Vagina (tissue), 2 donors: Measurements from ENCODE around the gene SHISA5. TPM values are rescaled to one million over a fixed set of nuclear protein-coding genes. Genes with fewer than 3 reads are reported as not detected.
A peak's percentile ranks its signal among the peaks of the same experiment; 100 is the strongest.

Experiments
- DNase-seq, 2 donors: peaks; one replicate each; pipeline ENCODE4 v3.0.0-alpha.2; 2017; ENCODE audit errors: extremely low spot score in 2 of 2
- H3K27ac ChIP-seq: fragments of 200-600 bp; sonication (generic); one replicate; pipeline ENCODE4 v1.5.1; 2019
- H3K27me3 ChIP-seq: fragments of 200-600 bp; sonication (generic); one replicate; pipeline ENCODE4 v1.5.1; 2019
- H3K36me3 ChIP-seq, 2 donors: fragments of 200-600 bp; sonication (generic); one replicate each; pipeline ENCODE4 v1.5.1; 2017 to 2019
- H3K4me1 ChIP-seq: fragments of 200-600 bp; sonication (generic); one replicate; pipeline ENCODE4 v1.5.1; 2019
- H3K4me3 ChIP-seq, 2 donors: fragments of 200-600 bp; sonication (generic); 1 replicate in 1 of 2; 2 replicates in 1 of 2; pipeline ENCODE4 v1.5.1; 2016 to 2019
- H3K9me3 ChIP-seq: fragments of 200-600 bp; sonication (generic); one replicate; pipeline ENCODE4 v1.5.1; 2019
- CTCF ChIP-seq, 3 experiments: fragments of 450-650 bp in 2 of 3; fragments of 200-600 bp in 1 of 3; sonication (generic) in 1 of 3; IDR thresholded peaks; one replicate each; pipeline ENCODE4 v1.5.1; 2017 to 2019; ENCODE audit warnings: antibody characterized with exemption in 3 of 3, mild to moderate bottlenecking in 2 of 3, moderate library complexity in 2 of 3
- POLR2A ChIP-seq, 2 donors: fragments of 450-650 bp; IDR thresholded peaks; one replicate each; pipeline ENCODE4 v1.6.1; 2017; ENCODE audit warnings: antibody characterized with exemption in 2 of 2, mild to moderate bottlenecking in 2 of 2, moderate library complexity in 2 of 2
- POLR2AphosphoS5 ChIP-seq, 2 donors: sonication (generic); formaldehyde crosslinking; IDR thresholded peaks; one replicate each; pipeline ENCODE4 v1.9.0; 2017; ENCODE audit warnings: antibody characterized with exemption in 2 of 2, mild to moderate bottlenecking in 2 of 2, low read depth in 1 of 2; ENCODE audit not compliant: insufficient read depth in 1 of 2
- intact Hi-C: fragments of 100-400 bp; cut with DNase I; formaldehyde crosslinking; loops from one replicate; pipeline ENCODE4 v1.15.1; 2023
- total RNA-seq: library from RNA; depleted of rRNA; stranded (reverse); fragments of >200 nt; gene quantifications from one replicate; pipeline ENCODE4 v1.2.3, GENCODE V29; 2016

The SHISA5 gene
- total RNA-seq, 1 donor from 2014 or later = 133 TPM

GRCh38 chr3:48503401-48504050, 448 bp downstream of the SHISA5 start:
- peak overlapping the region; percentile 92 for H3K27ac ChIP-seq
- H3K27me3 ChIP-seq = no peaks in the 10 kb centered on the region
- DNase-seq = peak in 1 of 2 donors; percentile 87
- peaks cover 0 to 16% of the 10 kb centered on the region in 2 donors for H3K36me3 ChIP-seq
- peak overlapping the region; percentile 61 to 78 for H3K4me3 ChIP-seq
- TF ChIP-seq CTCF (IDR thresholded peaks at IDR 0.05) (no peak), POLR2A (IDR thresholded peaks at IDR 0.05) (no peak), POLR2AphosphoS5 (IDR thresholded peaks at IDR 0.05; ENCODE audit: insufficient read depth in 1 of 2, low read depth in 1 of 2) (peak in 1 of 2 donors; percentile 20)
- peaks cover 59% of the 10 kb centered on the region for H3K4me1 ChIP-seq
- intact Hi-C loops = loop anchor here (2.0 kb wide), 1 partner anchor 39 kb away; no protein-coding TSS in a partner anchor
- H3K9me3 ChIP-seq = no peaks in the 10 kb centered on the region

- no peak for TF ChIP-seq POLR2AphosphoS5 (IDR thresholded peaks at IDR 0.05; ENCODE audit: insufficient read depth in 1 of 2, low read depth in 1 of 2)
- H3K27ac ChIP-seq = peak overlapping the region; percentile 92
- peaks cover 54% of the 10 kb centered on the region for H3K4me1 ChIP-seq
- H3K27me3 ChIP-seq = no peaks in the 10 kb centered on the region
- intact Hi-C loops = no loop called here
- no peak for DNase-seq
- no peaks in the 10 kb centered on the region for H3K9me3 ChIP-seq
- peaks cover 0 to 22% of the 10 kb centered on the region in 2 donors for H3K36me3 ChIP-seq
- H3K4me3 ChIP-seq = peak overlapping the region; percentile 61 to 78
These were observed 1.2 kb downstream of the SHISA5 start for GRCh38 chr3:48502728-48503168.

- intact Hi-C loops = no loop called here
These were observed 1.9 kb downstream of the SHISA5 start for GRCh38 chr3:48502121-48502520.

GRCh38 chr3:48501196-48501595, 2.8 kb downstream of the SHISA5 start:
- peaks cover 0 to 28% of the 10 kb centered on the region in 2 donors for H3K36me3 ChIP-seq
- H3K27ac ChIP-seq = no peak overlapping the region
- no peaks in the 10 kb centered on the region for H3K9me3 ChIP-seq
- intact Hi-C loops = no loop called here
- DNase-seq = peak in 1 of 2 donors; percentile 67
- H3K4me1 ChIP-seq = peaks cover 44% of the 10 kb centered on the region
- H3K27me3 ChIP-seq = no peaks in the 10 kb centered on the region
- no peak overlapping the region for H3K4me3 ChIP-seq
- TF ChIP-seq POLR2AphosphoS5 (IDR thresholded peaks at IDR 0.05; ENCODE audit: insufficient read depth in 1 of 2, low read depth in 1 of 2) = no peak
- no peak for TF ChIP-seq CTCF (IDR thresholded peaks at IDR 0.05)
- no peak for TF ChIP-seq POLR2A (IDR thresholded peaks at IDR 0.05)

More at GRCh38 chr3:48502121-48502520, 1.9 kb downstream of the SHISA5 start:
- peaks cover 48% of the 10 kb centered on the region for H3K4me1 ChIP-seq
- peak in 1 of 2 donors; percentile 90 for DNase-seq
- no peak overlapping the region for H3K4me3 ChIP-seq
- H3K9me3 ChIP-seq = no peaks in the 10 kb centered on the region
- H3K36me3 ChIP-seq = peaks cover 0 to 26% of the 10 kb centered on the region in 2 donors
- peak overlapping the region; percentile 92 for H3K27ac ChIP-seq
- TF ChIP-seq CTCF (IDR thresholded peaks at IDR 0.05) (no peak), POLR2AphosphoS5 (IDR thresholded peaks at IDR 0.05; ENCODE audit: insufficient read depth in 1 of 2, low read depth in 1 of 2) (no peak), POLR2A (IDR thresholded peaks at IDR 0.05) (no peak)
- H3K27me3 ChIP-seq = no peaks in the 10 kb centered on the region

- Histone ChIP-seq H3K27ac (no peak overlapping the region), H3K27me3 (no peaks in the 10 kb centered on the region), H3K4me1 (peaks cover 44% of the 10 kb centered on the region), H3K36me3 (peaks cover 0 to 33% of the 10 kb centered on the region in 2 donors), H3K4me3 (no peak overlapping the region), H3K9me3 (no peaks in the 10 kb centered on the region)
- TF ChIP-seq CTCF (IDR thresholded peaks at IDR 0.05) = no peak
- TF ChIP-seq POLR2AphosphoS5 (IDR thresholded peaks at IDR 0.05; ENCODE audit: insufficient read depth in 1 of 2, low read depth in 1 of 2) = no peak
- TF ChIP-seq POLR2A (IDR thresholded peaks at IDR 0.05) = no peak
- DNase-seq = peak in 1 of 2 donors; percentile 79
- intact Hi-C loops = no loop called here
These were observed 3.3 kb downstream of the SHISA5 start for GRCh38 chr3:48500656-48501055.
